B cell (primary cell): ENCODE data around the gene SH3TC1. TPM values are rescaled to one million over a fixed set of nuclear protein-coding genes. Genes with fewer than 3 reads are reported as not detected.

Experiments
- ATAC-seq: fragments of 200-7000 bp; cut with Tn5 transposase; one replicate; pipeline ENCODE4 v1.10.0; 2021; ENCODE audit warnings: low read depth, mild to moderate bottlenecking, moderate number of reproducible peaks, moderate library complexity
- CTCF ChIA-PET: fragments of 350-600 bp; sonication (Branson Sonifier 250); formaldehyde crosslinking; loops from one replicate; lab custom pipeline; 2021; ENCODE audit warnings: antibody characterized with exemption, inconsistent platforms; lab: Charles Lee
- POLR2A ChIA-PET: fragments of 350-600 bp; sonication (Branson Sonifier 250); formaldehyde crosslinking; loops from one replicate; lab custom pipeline; 2021; ENCODE audit warnings: antibody characterized with exemption; lab: Charles Lee
- DNase-seq: peaks from one replicate; pipeline ENCODE4 v3.0.0; 2013
- H2AFZ ChIP-seq: 2 replicates; pipeline ENCODE4 v1.6.1; 2012; ENCODE audit warnings: mild to moderate bottlenecking, low read depth, low read length; ENCODE audit not compliant: insufficient read depth, poor library complexity, severe bottlenecking
- H3K27ac ChIP-seq, 2 donors: 1 replicate in 1 of 2; 2 replicates in 1 of 2; pipeline ENCODE4 v1.5.1; 2012 to 2013; ENCODE audit warnings: low read length in 2 of 2, mild to moderate bottlenecking in 2 of 2, moderate library complexity in 1 of 2
- H3K27me3 ChIP-seq, 4 experiments: fragments of 200-600 bp in 1 of 4; sonication (generic) in 1 of 4; replicated peaks in 1 of 4; 1 replicate in 2 of 4; 2 replicates in 2 of 4; pipeline versions ENCODE4 v1.6.1 to v1.7.0; 2013 to 2016; ENCODE audit warnings: low read length in 3 of 4, mild to moderate bottlenecking in 2 of 4, mixed read lengths in 1 of 4, moderate library complexity in 1 of 4; ENCODE audit not compliant: insufficient read depth in 4 of 4, control insufficient read depth in 3 of 4; ENCODE audit errors: control extremely low read depth in 1 of 4
- H3K36me3 ChIP-seq, 2 experiments: replicated peaks in 1 of 2; 1 replicate in 1 of 2; 2 replicates in 1 of 2; pipeline versions ENCODE4 v1.6.1 to v1.7.1; 2013; ENCODE audit warnings: low read length in 1 of 2; ENCODE audit not compliant: insufficient read depth in 2 of 2, control insufficient read depth in 1 of 2; ENCODE audit errors: control extremely low read depth in 1 of 2, extremely low read depth in 1 of 2
- H3K4me1 ChIP-seq, 2 donors: fragments of 200-600 bp in 1 of 2; sonication (generic) in 1 of 2; 1 replicate in 1 of 2; 2 replicates in 1 of 2; pipeline versions ENCODE4 v1.5.1 to v1.6.1; 2013 to 2017; ENCODE audit warnings: low read length in 2 of 2; ENCODE audit not compliant: control insufficient read depth in 2 of 2, insufficient read depth in 2 of 2
- H3K4me2 ChIP-seq: replicated peaks from 2 replicates; pipeline ENCODE3; 2012; ENCODE audit warnings: mild to moderate bottlenecking, low read depth, low read length; ENCODE audit not compliant: poor library complexity, severe bottlenecking
- H3K4me3 ChIP-seq, 5 experiments: fragments of 200-600 bp in 1 of 5; sonication (generic) in 1 of 5; 1 replicate in 3 of 5; 2 replicates in 2 of 5; pipeline versions ENCODE4 v1.5.1 to v1.7.0; 2011 to 2016; ENCODE audit warnings: low read length in 4 of 5, mild to moderate bottlenecking in 4 of 5, low read depth in 2 of 5, control low read depth in 1 of 5, moderate library complexity in 1 of 5; ENCODE audit not compliant: insufficient read depth in 1 of 5; ENCODE audit errors: control extremely low read depth in 1 of 5, extremely low read depth in 1 of 5
- H3K79me2 ChIP-seq: fragments of 200-600 bp; sonication (generic); one replicate; pipeline ENCODE4 v1.6.0; 2016; ENCODE audit warnings: low read length; ENCODE audit not compliant: control insufficient read depth, insufficient read depth
- H3K9ac ChIP-seq: fragments of 200-600 bp; sonication (generic); 2 replicates; pipeline ENCODE4 v1.6.1; 2017; ENCODE audit warnings: mild to moderate bottlenecking, low read length, moderate library complexity
- H3K9me3 ChIP-seq, 3 donors: one replicate each; pipeline versions ENCODE4 v1.6.1 to v1.7.1; 2013; ENCODE audit warnings: low read length in 2 of 3; ENCODE audit not compliant: control insufficient read depth in 2 of 3, insufficient read depth in 1 of 3; ENCODE audit errors: control extremely low read depth in 1 of 3
- H4K20me1 ChIP-seq: 2 replicates; pipeline ENCODE4 v1.6.0; 2012; ENCODE audit warnings: mild to moderate bottlenecking, low read length; ENCODE audit not compliant: insufficient read depth, control insufficient read depth, poor library complexity, severe bottlenecking
- H3K27ac Mint-ChIP-seq: one replicate; pipeline ENCODE4 v1.8.0; 2021; ENCODE audit warnings: mixed read lengths
- H3K27me3 Mint-ChIP-seq: one replicate; pipeline ENCODE4 v1.8.0; 2021; ENCODE audit warnings: mixed read lengths
- H3K4me1 Mint-ChIP-seq: one replicate; pipeline ENCODE4 v1.8.0; 2021; ENCODE audit warnings: mixed read lengths
- H3K4me3 Mint-ChIP-seq: one replicate; pipeline ENCODE4 v1.8.0; 2021; ENCODE audit warnings: mixed read lengths
- H3K9me3 Mint-ChIP-seq: one replicate; pipeline ENCODE4 v1.8.0; 2022; ENCODE audit warnings: mixed read lengths; ENCODE audit not compliant: insufficient read depth
- CTCF ChIP-seq: fragments of 200-600 bp; IDR thresholded peaks from one replicate; pipeline ENCODE4 v1.8.0; 2022; ENCODE audit warnings: antibody characterized with exemption, mild to moderate bottlenecking
- EZH2 ChIP-seq: IDR thresholded peaks from 2 replicates; pipeline ENCODE4 v1.6.1; 2012; ENCODE audit warnings: borderline replicate concordance, low read depth, mild to moderate bottlenecking, moderate library complexity, low read length; ENCODE audit not compliant: insufficient read depth, poor library complexity, severe bottlenecking
- WGBS: methylation state at CpG from one replicate; pipeline ENCODE4 v1.1.5; 2013; ENCODE audit warnings: missing lambda C conversion rate; ENCODE audit not compliant: insufficient coverage; 5-methylcytosine and 5-hydroxymethylcytosine counted together
- intact Hi-C: fragments of 100-400 bp; cut with micrococcal nuclease; formaldehyde crosslinking; loops from one replicate; pipeline ENCODE4 v1.10.0; 2022
- polyA plus RNA-seq: library from polyadenylated mRNA; depleted of rRNA; stranded (reverse); fragments of >200 nt; gene quantifications from 2 replicates; pipeline ENCODE4 v1.2.3, GENCODE V29; 2012
- total RNA-seq, 2 donors: library from RNA; stranded (reverse); fragments of 120-200 nt in 1 of 2; gene quantifications; 1 replicate in 1 of 2; 2 replicates in 1 of 2; pipeline versions ENCODE4 v1.2.3 to v1.2.4, GENCODE V29; 2013 to 2022

Gene SH3TC1
- total and polyA plus RNA-seq, 2 donors (not counting 1 experiment from before 2014, with no cell fraction given), result 63.8 to 388 TPM

DNA sequence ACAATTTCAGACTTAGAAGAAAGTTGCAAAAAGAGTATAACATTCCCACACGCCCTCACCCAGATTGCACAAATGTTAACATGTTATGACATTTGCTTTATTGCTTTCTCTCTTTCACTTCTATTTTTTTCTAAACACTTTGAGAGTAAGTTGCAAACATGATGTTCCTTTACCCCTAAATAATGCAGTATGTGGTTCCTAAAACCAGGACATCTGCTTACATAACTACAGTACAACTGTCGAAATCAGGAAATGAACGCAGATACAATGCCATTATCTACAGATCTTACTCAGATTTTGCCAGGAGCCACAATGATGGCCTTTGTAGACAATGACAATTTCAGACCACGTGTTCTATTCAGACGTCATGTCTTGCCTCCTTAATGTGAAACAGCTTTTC, 22.4 kb downstream of the SH3TC1 start:
- no peaks in the 10 kb centered on the region for H3K27me3 ChIP-seq
- peaks cover 19% of the 10 kb centered on the region for H4K20me1 ChIP-seq
- H3K4me3 Mint-ChIP-seq, result no peak overlapping the region
- no peaks in the 10 kb centered on the region for H3K27me3 Mint-ChIP-seq
- no peak for TF ChIP-seq CTCF
- TF ChIP-seq EZH2, result no peak
- ChIA-PET POLR2A (interaction anchor here (0.7 to 1.0 kb wide), 2 partner anchors 26 to 59 kb away, joined by 3 to 8 read pairs; no protein-coding TSS in a partner anchor), CTCF (interaction anchor here (0.6 to 1.7 kb wide), 5 partner anchors 14 to 46 kb away, joined by 3 to 8 read pairs (median 3); no protein-coding TSS in a partner anchor)
- H3K9me3 Mint-ChIP-seq, result no peaks in the 10 kb centered on the region
- peaks cover 0 to 5% of the 10 kb centered on the region in 2 donors for H3K4me1 ChIP-seq
- WGBS, result 43% methylated on average over 2 of the region's 5 CpGs
- H3K36me3 ChIP-seq, result peaks cover 7 to 92% of the 10 kb centered on the region in 2 experiments
- intact Hi-C loops, result no loop called here
- H3K4me1 Mint-ChIP-seq, result peaks cover 17% of the 10 kb centered on the region
- H3K9me3 ChIP-seq, result no peaks in the 10 kb centered on the region
- peak overlapping the region in 1 of 2 donors; percentile 20 for H3K27ac ChIP-seq
- peak overlapping the region; percentile 47 for H3K27ac Mint-ChIP-seq
- no peak overlapping the region for H3K4me3 ChIP-seq
- ATAC-seq (no peak), DNase-seq (no peak)
- no peaks in the 10 kb centered on the region for H3K79me2 ChIP-seq
- H3K9ac ChIP-seq, result no peak overlapping the region
- no peak overlapping the region for H3K4me2 ChIP-seq
- no peak overlapping the region for H2AFZ ChIP-seq

- ChIA-PET CTCF (interaction anchor here (0.6 to 1.7 kb wide), 3 partner anchors 15 to 47 kb away, joined by 3 to 8 read pairs (median 4); no protein-coding TSS in a partner anchor), POLR2A (interaction anchor here (0.7 to 1.0 kb wide), 2 partner anchors 27 to 59 kb away, joined by 3 to 8 read pairs; no protein-coding TSS in a partner anchor)
- Histone ChIP-seq H3K79me2 (no peaks in the 10 kb centered on the region), H4K20me1 (peaks cover 18% of the 10 kb centered on the region), H3K9ac (no peak overlapping the region), H3K4me1 (peaks cover 0 to 5% of the 10 kb centered on the region in 2 donors), H3K36me3 (peaks cover 7 to 92% of the 10 kb centered on the region in 2 experiments), H2AFZ (no peak overlapping the region), H3K27ac (no peak overlapping the region), H3K4me2 (no peak overlapping the region), H3K27me3 (no peaks in the 10 kb centered on the region), H3K9me3 (no peaks in the 10 kb centered on the region), H3K4me3 (no peak overlapping the region)
- Mint-ChIP-seq H3K4me1 (peaks cover 19% of the 10 kb centered on the region), H3K27me3 (no peaks in the 10 kb centered on the region), H3K4me3 (no peak overlapping the region), H3K9me3 (no peaks in the 10 kb centered on the region), H3K27ac (no peak overlapping the region)
- TF ChIP-seq CTCF, result no peak
- TF ChIP-seq EZH2, result no peak
- no peak for ATAC-seq
- intact Hi-C loops, result no loop called here
- no peak for DNase-seq
Observed at GRCh38 chr4:8221985-8222384, 22.9 kb downstream of the SH3TC1 start.
